ENCODE measurements around the gene CHADL.
"Not testable (repeated sequence)": the region's sequence is repeated elsewhere in the genome, so short reads cannot be mapped to it uniquely, and the experiment has no call there.

The CHADL gene

GRCh38 chr22:41184679-41185078 lies 56.1 kb downstream of the CHADL start:
- in situ Hi-C loops (cut with HindIII; ENCODE audit: low sequenced_read_pairs) = no loop called here

- in situ Hi-C loops (cut with HindIII; ENCODE audit: low sequenced_read_pairs) = no loop called here
These were observed 59.1 kb downstream of the CHADL start for GRCh38 chr22:41181349-41182241.

- in situ Hi-C loops (cut with HindIII; ENCODE audit: low sequenced_read_pairs) = no loop called here
These were observed 59.8 kb downstream of the CHADL start for GRCh38 chr22:41180926-41181325.

- in situ Hi-C loops (cut with HindIII; ENCODE audit: low sequenced_read_pairs) = not testable (repeated sequence)
These were observed 60.4 kb downstream of the CHADL start for GRCh38 chr22:41180362-41180761.
